Measurements from ENCODE around the gene NOL4.

DNA sequence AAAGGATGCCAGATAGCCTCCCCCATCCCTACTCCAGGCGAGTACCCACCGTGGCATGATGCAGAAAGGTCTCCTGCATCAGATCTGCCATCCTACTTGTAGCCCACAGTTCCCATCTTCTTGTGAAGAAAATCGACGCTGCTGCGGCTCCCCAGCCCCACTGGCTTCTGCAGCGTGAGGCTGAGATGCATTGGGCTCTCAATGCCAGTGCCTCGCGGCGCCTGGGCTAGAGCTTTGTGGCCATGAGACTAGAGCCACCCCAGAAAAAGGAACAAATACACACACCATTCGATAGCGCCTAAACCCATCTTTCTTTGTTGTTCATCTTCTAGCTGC lies 2.8 kb downstream of the NOL4 start:
- TF ChIP-seq, protein P1, sequence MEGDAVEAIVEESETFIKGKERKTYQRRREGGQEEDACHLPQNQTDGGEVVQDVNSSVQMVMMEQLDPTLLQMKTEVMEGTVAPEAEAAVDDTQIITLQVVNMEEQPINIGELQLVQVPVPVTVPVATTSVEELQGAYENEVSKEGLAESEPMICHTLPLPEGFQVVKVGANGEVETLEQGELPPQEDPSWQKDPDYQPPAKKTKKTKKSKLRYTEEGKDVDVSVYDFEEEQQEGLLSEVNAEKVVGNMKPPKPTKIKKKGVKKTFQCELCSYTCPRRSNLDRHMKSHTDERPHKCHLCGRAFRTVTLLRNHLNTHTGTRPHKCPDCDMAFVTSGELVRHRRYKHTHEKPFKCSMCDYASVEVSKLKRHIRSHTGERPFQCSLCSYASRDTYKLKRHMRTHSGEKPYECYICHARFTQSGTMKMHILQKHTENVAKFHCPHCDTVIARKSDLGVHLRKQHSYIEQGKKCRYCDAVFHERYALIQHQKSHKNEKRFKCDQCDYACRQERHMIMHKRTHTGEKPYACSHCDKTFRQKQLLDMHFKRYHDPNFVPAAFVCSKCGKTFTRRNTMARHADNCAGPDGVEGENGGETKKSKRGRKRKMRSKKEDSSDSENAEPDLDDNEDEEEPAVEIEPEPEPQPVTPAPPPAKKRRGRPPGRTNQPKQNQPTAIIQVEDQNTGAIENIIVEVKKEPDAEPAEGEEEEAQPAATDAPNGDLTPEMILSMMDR (IDR thresholded peaks at IDR 0.05): no peak
- no peak for TF ChIP-seq POLR2A (IDR thresholded peaks at IDR 0.05)

Data from body of pancreas (tissue), 4 donors.